Measurements from ENCODE around the gene FZR1.

Gene FZR1

GRCh38 chr19:3521104-3521445, 15.0 kb downstream of the FZR1 start:
- H3K4me3 ChIP-seq (ENCODE audit: control insufficient read depth, low read depth, low read length): no peak overlapping the region
- no peak for TF ChIP-seq CTCF (conservative IDR thresholded peaks at IDR 0.05; ENCODE audit: control insufficient read depth, insufficient read depth, low read depth, low read length)
- no peak for DNase-seq (ENCODE audit: low read depth)

GRCh38 chr19:3522421-3523360, 16.6 kb downstream of the FZR1 start:
- DNase-seq (ENCODE audit: low read depth): no peak

GRCh38 chr19:3523361-3524077, 17.4 kb downstream of the FZR1 start:
- no peak for DNase-seq (ENCODE audit: low read depth)
- TF ChIP-seq CTCF (conservative IDR thresholded peaks at IDR 0.05; ENCODE audit: control insufficient read depth, insufficient read depth, low read depth, low read length): no peak
- no peak overlapping the region for H3K4me3 ChIP-seq (ENCODE audit: control insufficient read depth, low read depth, low read length)

More at GRCh38 chr19:3522421-3523360, 16.6 kb downstream of the FZR1 start:
- H3K4me3 ChIP-seq (ENCODE audit: control insufficient read depth, low read depth, low read length): no peak overlapping the region
- no peak for TF ChIP-seq CTCF (conservative IDR thresholded peaks at IDR 0.05; ENCODE audit: control insufficient read depth, insufficient read depth, low read depth, low read length)

- DNase-seq (ENCODE audit: low read depth): no peak
- H3K4me3 ChIP-seq (ENCODE audit: control insufficient read depth, low read depth, low read length): no peak overlapping the region
- TF ChIP-seq CTCF (conservative IDR thresholded peaks at IDR 0.05; ENCODE audit: control insufficient read depth, insufficient read depth, low read depth, low read length): no peak
These were observed 18.1 kb downstream of the FZR1 start for GRCh38 chr19:3524078-3524842.

- H3K4me3 ChIP-seq (ENCODE audit: control insufficient read depth, low read depth, low read length): no peak overlapping the region
- DNase-seq (ENCODE audit: low read depth): no peak
- TF ChIP-seq CTCF (conservative IDR thresholded peaks at IDR 0.05; ENCODE audit: control insufficient read depth, insufficient read depth, low read depth, low read length): no peak
These were observed 18.9 kb downstream of the FZR1 start for GRCh38 chr19:3524904-3525451.

Data from fibroblast of mammary gland (primary cell).